ENCODE results near the gene MYOZ1. TPM values are rescaled to one million over a fixed set of nuclear protein-coding genes. Genes with fewer than 3 reads are reported as not detected.

Gene MYOZ1
- total RNA-seq, 4 donors from 2014 or later, result not detected

- H3K36me3 ChIP-seq, result no peaks in the 10 kb centered on the region
- ATAC-seq, result peak; percentile 80
- TF ChIP-seq POLR2AphosphoS5 (IDR thresholded peaks at IDR 0.05), result no peak
- no peak for TF ChIP-seq POLR2A (IDR thresholded peaks at IDR 0.05)
- TF ChIP-seq, protein P1, sequence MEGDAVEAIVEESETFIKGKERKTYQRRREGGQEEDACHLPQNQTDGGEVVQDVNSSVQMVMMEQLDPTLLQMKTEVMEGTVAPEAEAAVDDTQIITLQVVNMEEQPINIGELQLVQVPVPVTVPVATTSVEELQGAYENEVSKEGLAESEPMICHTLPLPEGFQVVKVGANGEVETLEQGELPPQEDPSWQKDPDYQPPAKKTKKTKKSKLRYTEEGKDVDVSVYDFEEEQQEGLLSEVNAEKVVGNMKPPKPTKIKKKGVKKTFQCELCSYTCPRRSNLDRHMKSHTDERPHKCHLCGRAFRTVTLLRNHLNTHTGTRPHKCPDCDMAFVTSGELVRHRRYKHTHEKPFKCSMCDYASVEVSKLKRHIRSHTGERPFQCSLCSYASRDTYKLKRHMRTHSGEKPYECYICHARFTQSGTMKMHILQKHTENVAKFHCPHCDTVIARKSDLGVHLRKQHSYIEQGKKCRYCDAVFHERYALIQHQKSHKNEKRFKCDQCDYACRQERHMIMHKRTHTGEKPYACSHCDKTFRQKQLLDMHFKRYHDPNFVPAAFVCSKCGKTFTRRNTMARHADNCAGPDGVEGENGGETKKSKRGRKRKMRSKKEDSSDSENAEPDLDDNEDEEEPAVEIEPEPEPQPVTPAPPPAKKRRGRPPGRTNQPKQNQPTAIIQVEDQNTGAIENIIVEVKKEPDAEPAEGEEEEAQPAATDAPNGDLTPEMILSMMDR (IDR thresholded peaks at IDR 0.05), result no peak
- TF ChIP-seq EP300 (IDR thresholded peaks at IDR 0.05), result no peak
- 32 to 40% methylated on average over 2 to 3 of the region's 5 CpGs for WGBS, 2 donors (ENCODE audit: low coverage in 1 of 2)
- no peaks in the 10 kb centered on the region for H3K9me3 ChIP-seq
- H3K27me3 ChIP-seq, result no peaks in the 10 kb centered on the region
- peaks cover 0 to 24% (median 6%) of the 10 kb centered on the region in 3 donors for H3K4me1 ChIP-seq
- no peak within 1 kb of the TSS for H3K4me3 ChIP-seq
- peak within 1 kb of the TSS in 3 of 4 donors; percentile 65 to 74 (median 66) for H3K27ac ChIP-seq
Observed at GRCh38 chr10:73655990-73656298, 14.7 kb upstream of the MYOZ1 start, which contains the start of gene SYNPO2L. Gene SYNPO2L, minus strand, starts transcription at chr10:73656029. Its CDS starts 107 bp downstream, at chr10:73655922.

DNA sequence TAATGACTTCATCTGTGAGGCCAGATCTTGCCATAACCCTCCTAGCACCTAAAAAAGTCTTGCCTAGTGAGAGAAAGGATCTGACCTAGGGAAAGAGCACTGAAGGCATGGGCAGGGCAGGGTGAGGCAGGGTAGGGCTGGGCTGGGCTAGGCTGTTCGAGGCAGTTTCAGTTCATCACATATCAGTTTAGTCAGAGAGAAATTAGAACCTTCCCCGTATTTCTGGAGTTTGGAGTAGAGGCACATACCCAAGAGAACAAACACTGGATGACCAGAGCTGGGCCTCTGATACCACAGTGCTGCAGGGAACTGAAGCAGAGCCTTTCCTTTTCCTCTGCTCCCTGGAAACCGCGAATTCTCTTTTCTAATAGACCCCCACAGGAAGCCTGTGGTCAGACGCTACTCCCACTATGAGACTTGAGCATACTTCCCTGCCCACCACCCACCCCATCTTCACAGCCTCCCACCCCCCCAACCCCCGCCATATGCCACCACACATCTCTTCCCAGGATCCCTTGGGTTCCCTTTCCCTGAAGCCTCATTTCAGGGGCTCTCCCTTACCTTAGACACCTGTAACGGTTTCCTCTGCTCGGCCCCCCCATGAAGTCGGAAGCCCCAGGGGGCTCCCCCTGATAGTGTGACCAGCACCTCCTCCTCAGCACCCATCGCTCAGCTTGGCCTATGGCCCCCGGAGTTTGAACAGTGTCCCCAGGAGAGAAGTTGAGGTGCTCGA lies 14.1 kb upstream of the MYOZ1 start:
- H3K27ac ChIP-seq, result peak overlapping the region in 3 of 4 donors; percentile 65 to 74 (median 66)
- no peak for ATAC-seq
- TF ChIP-seq, protein P1 (IDR thresholded peaks at IDR 0.05), result no peak
- TF ChIP-seq POLR2A (IDR thresholded peaks at IDR 0.05), result no peak
- TF ChIP-seq EP300 (IDR thresholded peaks at IDR 0.05), result no peak
- no peak for TF ChIP-seq POLR2AphosphoS5 (IDR thresholded peaks at IDR 0.05)
- no peak overlapping the region for H3K4me3 ChIP-seq
- no peaks in the 10 kb centered on the region for H3K9me3 ChIP-seq
- no peaks in the 10 kb centered on the region for H3K27me3 ChIP-seq
- 50 to 73% methylated on average over 4 of the region's 12 CpGs for WGBS, 2 donors (ENCODE audit: low coverage in 1 of 2)
- H3K36me3 ChIP-seq, result no peaks in the 10 kb centered on the region
- H3K4me1 ChIP-seq, result peaks cover 0 to 27% (median 6%) of the 10 kb centered on the region in 3 donors

GRCh38 chr10:73653701-73654100 lies 12.4 kb upstream of the MYOZ1 start:
- peaks cover 0 to 30% (median 6%) of the 10 kb centered on the region in 3 donors for H3K4me1 ChIP-seq
- no peak overlapping the region for H3K4me3 ChIP-seq
- H3K27me3 ChIP-seq, result no peaks in the 10 kb centered on the region
- no peaks in the 10 kb centered on the region for H3K9me3 ChIP-seq
- TF ChIP-seq, protein P1 (IDR thresholded peaks at IDR 0.05), result no peak
- TF ChIP-seq POLR2A (IDR thresholded peaks at IDR 0.05) (no peak), POLR2AphosphoS5 (IDR thresholded peaks at IDR 0.05) (no peak), EP300 (IDR thresholded peaks at IDR 0.05) (no peak)
- H3K36me3 ChIP-seq, result no peaks in the 10 kb centered on the region
- no peak overlapping the region for H3K27ac ChIP-seq
- 55% methylated on average over 3 of the region's 3 CpGs; no CpG with 5 or more reads in 1 of the 2 donors for WGBS, 2 donors (ENCODE audit: low coverage in 1 of 2)
- no peak for ATAC-seq

- H3K9me3 ChIP-seq, result no peaks in the 10 kb centered on the region
- ATAC-seq, result no peak
- H3K36me3 ChIP-seq, result no peaks in the 10 kb centered on the region
- no peaks in the 10 kb centered on the region for H3K27me3 ChIP-seq
- no peak overlapping the region for H3K27ac ChIP-seq
- H3K4me1 ChIP-seq, result peaks cover 0 to 36% (median 10%) of the 10 kb centered on the region in 3 donors
- no peak overlapping the region for H3K4me3 ChIP-seq
- no peak for TF ChIP-seq POLR2AphosphoS5 (IDR thresholded peaks at IDR 0.05)
- TF ChIP-seq POLR2A (IDR thresholded peaks at IDR 0.05), result no peak
- TF ChIP-seq EP300 (IDR thresholded peaks at IDR 0.05), result no peak
- TF ChIP-seq, protein P1 (IDR thresholded peaks at IDR 0.05), result no peak
- 100% methylated on average over 2 of the region's 11 CpGs; no CpG with 5 or more reads in 1 of the 2 donors for WGBS, 2 donors (ENCODE audit: low coverage in 1 of 2)
Observed at GRCh38 chr10:73653195-73653594, 11.9 kb upstream of the MYOZ1 start.
